ENCODE measurements around the gene RAF1. TPM values are rescaled to one million over a fixed set of nuclear protein-coding genes. Genes with fewer than 3 reads are reported as not detected.

The RAF1 gene
- total and polyA plus RNA-seq, 2 of the 13 experiments (the other 11 are each of a cell fraction or from before 2014, with no cell fraction given): 72.2 to 91.4 TPM

- TF ChIP-seq ZNF263 (CRISPR knock-in tag; IDR thresholded peaks at IDR 0.05): no peak
- TF ChIP-seq TOPORS (CRISPR knock-in tag; IDR thresholded peaks at IDR 0.05): no peak
- TF ChIP-seq IKZF1 (IDR thresholded peaks at IDR 0.05): no peak
- no peak for TF ChIP-seq NR3C1 (CRISPR knock-in tag; IDR thresholded peaks at IDR 0.05)
- no peak for TF ChIP-seq TBL1XR1 (IDR thresholded peaks at IDR 0.05; ENCODE audit: borderline replicate concordance, low read length, partially characterized antibody)
- peak; percentile 70; the same call in 1 of the 2 replicates for TF ChIP-seq NR2F2 (IDR thresholded peaks at IDR 0.05; ENCODE audit: borderline replicate concordance, low read depth)
- TF ChIP-seq GPBP1L1 (CRISPR knock-in tag; IDR thresholded peaks at IDR 0.05): no peak
- TF ChIP-seq PRDM4 (CRISPR knock-in tag; IDR thresholded peaks at IDR 0.05; ENCODE audit: borderline replicate concordance): no peak
- TF ChIP-seq TFDP1 (CRISPR knock-in tag; IDR thresholded peaks at IDR 0.05; ENCODE audit: borderline replicate concordance): no peak
- TF ChIP-seq ZBTB49 (CRISPR knock-in tag; IDR thresholded peaks at IDR 0.05; ENCODE audit: borderline replicate concordance): no peak
- TF ChIP-seq ZHX1 (CRISPR knock-in tag; IDR thresholded peaks at IDR 0.05; ENCODE audit: low read depth): 0 out of 2 replicates have a peak, but pooled peaks have one; percentile 63
- no peak for TF ChIP-seq HIVEP1 (CRISPR knock-in tag; IDR thresholded peaks at IDR 0.05)
- TF ChIP-seq ZNF441 (CRISPR knock-in tag; IDR thresholded peaks at IDR 0.05; ENCODE audit: borderline replicate concordance): no peak
- TF ChIP-seq PITX1 (CRISPR knock-in tag; IDR thresholded peaks at IDR 0.05): no peak
- TF ChIP-seq ETV6 (CRISPR knock-in tag; conservative IDR thresholded peaks at IDR 0.05): no peak
- TF ChIP-seq GATAD2A (CRISPR knock-in tag; IDR thresholded peaks at IDR 0.05): peak; percentile 60; the same call in 1 of the 2 replicates
- no peak for TF ChIP-seq IRF9 (CRISPR knock-in tag; IDR thresholded peaks at IDR 0.05; ENCODE audit: borderline replicate concordance)
Measured at GRCh38 chr3:12670365-12671119, 6.6 kb upstream of the RAF1 start (continued).
